ENCODE results near the gene ALS2.
"Not testable (repeated sequence)": the region's sequence is repeated elsewhere in the genome, so short reads cannot be mapped to it uniquely, and the experiment has no call there.

ALS2 gene

DNA sequence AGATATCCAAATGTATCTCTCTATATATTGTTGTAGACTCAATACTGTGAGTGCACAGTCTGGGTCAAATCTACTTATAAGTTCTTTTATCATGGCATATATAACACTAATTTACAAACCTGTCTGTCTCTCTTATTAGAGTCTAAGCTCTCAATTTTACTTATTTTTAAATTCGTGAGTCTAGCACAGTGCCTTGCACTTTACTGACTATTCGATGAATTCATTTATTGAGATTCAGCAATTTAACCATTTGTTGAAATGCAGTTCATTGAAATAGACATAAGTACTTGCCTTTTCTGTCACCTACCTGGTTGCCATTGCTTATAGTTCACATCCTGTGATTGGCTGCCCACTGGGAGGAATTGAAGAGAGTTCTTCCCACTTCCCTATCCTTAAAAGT, 10.3 kb upstream of the ALS2 start:
- no peak for DNase-seq

DNA sequence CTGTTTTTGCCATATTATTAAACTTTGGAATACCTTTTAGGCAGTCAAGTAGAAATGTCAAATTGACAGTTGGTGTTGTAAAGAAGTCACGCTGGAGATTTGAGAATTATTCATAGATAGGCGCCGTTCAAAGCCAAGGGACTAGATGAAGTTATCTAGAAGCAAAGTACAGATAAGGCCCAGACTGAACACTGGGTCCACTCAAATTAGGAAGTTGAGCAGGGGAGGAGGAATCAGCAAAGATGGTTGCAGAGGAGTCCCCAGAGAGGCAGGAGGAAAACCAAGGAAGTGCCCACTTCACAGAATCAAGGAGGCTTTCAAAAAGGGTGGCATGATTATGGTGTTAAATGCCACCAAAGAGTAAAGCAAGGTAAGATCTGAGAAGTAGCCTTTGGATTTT, 9.6 kb upstream of the ALS2 start:
- DNase-seq: no peak

DNA sequence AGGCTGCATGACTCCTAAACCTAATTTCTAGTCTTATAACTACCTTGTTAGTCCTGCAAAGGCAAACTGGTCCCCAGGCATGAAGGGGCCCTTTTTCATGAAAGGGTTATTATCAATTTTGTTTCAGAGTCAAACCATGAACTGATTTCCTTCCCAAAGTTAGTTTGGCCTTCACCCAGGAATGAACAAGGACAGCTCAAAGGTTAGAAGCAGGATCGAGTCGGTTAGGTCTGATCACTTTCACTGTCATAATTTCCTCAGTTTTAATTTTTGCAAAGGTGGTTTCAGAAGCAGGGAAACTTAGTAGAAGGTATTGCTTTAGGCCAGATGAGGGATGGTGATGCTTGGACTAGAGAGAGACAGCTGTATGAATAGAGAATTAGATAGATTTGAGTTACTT, 8.7 kb upstream of the ALS2 start:
- DNase-seq: no peak

DNA sequence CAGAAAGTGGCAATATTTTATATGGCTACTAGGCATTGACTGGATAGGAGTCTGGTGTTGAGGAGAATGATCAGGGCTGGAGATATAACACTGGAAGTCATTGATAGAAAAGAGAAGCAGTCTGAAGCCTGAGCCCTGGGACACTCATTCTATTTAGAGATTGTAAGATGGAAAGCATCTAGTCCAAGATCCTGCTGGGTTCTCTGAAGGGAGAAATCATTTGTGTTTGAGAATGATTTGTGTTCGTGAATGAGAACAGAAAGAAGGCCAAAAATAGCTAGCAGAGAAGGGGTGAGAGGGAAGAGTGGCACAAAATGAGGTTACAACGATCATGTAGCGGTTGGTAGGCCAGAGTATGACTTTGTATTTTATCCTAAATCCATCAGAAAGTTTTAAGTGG, 7.6 kb upstream of the ALS2 start:
- no peak for DNase-seq

DNA sequence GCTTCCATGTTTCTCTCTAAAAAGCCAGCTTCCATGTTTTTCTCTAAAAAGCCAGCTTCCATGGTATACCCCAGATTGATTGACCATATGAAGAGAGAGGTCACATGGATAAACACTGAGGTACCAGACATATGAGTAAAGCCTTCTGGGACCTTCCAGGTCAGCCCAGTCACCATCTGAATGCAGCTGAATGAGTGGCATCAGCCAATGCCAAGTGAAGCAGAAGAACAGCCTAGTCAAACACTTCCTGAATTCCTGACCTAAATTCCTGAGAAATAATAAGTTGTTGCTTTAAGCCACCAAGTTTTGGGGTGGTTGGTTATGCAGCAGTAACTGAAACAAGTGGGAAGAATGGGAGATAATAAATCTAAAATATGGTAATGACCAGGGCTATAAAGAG, 5.7 kb upstream of the ALS2 start:
- no peak for DNase-seq

DNA sequence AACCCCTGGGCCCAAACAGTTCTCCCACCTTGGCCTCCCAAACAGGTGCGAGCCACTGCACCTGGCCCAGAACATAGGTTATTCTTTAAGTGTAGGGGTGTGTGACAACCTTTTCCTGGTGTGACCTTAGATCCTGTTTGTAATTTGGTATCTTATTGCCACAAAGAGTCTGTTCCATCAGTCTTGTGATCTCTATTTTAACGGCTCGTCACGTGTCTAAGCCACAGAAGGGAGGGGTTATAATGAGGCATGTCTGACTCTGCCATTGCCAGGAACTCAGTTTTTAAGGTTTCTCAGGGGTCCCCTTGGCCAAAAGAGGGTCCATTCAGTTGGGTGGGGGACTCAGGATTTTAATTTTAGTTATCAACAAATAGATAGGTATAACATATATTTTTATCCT, 4.4 kb upstream of the ALS2 start:
- peak; percentile 9 for DNase-seq

DNA sequence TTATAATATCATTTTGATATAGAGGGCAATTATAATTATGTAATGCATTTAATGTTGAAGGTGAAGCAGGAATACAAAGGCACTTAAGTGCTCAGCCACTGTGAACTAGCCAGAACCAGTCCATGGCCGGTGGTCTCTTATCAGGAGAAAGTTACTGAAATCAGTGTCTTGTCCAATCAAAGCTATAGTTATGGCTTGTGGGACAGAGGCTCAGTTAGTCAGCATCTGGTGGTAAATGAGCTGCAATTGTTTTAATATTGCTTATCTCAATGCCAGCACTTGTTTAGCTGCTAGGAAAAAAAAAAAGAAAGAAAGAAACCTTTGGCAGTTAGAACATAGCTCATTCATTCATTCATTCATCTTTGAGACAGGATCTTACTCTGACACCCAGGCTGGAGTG, 3.8 kb upstream of the ALS2 start:
- DNase-seq: no peak

DNA sequence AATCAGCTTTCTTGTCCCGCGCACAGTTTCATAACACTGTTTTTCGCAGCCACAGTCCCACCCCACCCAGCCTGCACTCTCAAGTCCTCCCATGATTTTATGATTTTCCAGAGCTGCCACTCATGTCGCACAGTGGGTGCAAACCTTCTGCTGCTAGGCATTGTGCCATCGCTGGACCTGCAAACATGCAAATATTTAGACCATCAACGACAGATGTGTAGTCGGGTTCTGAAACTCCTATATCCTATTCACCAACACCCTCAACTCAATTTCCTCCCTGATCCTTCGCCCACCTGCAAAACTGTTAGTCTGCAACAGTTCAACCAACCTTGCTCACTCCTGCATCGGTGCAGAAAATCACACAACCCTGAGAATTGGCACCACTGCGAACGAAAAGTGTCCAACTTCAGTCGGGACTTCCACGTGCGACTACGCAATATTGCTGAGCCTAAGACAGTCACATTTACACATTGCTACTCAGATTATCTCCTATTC, 871 bp upstream of the ALS2 start:
- DNase-seq: peak; percentile 8

DNA sequence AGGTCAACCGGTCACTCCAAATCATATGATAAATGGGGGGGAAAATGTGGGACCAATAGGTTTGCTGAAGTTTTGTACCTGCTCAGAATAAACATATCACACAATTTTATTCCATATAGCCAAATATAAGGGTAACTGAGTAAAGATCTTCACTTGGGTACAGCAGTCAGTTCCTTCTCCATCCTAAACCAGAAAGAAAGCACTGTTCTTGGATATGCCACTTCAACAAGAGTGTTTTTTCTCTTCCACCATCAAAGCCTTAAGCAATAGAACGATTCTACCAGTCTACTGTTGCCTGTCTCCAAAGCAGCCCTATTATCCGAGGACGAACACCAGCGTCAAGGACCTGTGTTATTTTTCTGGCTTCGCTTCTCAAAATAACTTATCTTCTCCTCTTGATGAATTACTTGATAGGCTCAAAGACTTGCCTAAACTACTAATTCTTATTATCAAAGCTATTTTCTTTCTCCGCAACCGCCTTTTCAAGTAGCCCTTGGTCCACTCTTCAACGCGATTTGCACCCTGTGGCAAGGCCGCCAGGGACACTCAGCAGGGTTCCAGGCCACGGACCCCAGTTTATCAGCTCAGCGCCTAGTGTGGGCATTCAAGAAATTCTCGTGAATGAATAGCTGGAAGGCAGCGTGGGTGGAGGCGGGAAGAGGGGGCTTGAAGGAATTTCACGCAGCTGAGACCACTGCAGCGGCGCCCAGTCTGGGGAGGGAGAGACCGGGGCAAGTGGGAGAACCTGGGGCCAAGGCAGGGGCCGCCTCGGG, 646 bp downstream of the ALS2 start:
- DNase-seq: peak; percentile 2

DNA sequence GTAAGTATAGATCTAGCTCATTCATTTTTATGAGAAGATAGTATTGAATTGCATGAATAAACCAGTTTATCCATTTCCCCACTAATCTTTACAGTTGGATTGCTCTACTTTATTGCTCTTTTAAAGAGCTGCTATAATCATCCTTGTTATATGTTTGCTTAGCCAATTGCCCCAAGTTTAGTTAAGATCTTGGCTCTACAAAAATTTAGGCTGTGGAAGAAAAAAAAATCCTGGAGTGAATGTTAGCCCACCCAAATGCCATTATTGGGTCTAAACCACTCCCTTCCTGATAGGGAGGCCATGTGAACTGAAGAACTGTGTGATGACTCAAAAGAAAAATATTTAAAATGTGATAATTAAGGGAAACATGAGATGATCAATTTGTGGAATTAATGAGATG, 2.9 kb downstream of the ALS2 start:
- no peak for DNase-seq

DNA sequence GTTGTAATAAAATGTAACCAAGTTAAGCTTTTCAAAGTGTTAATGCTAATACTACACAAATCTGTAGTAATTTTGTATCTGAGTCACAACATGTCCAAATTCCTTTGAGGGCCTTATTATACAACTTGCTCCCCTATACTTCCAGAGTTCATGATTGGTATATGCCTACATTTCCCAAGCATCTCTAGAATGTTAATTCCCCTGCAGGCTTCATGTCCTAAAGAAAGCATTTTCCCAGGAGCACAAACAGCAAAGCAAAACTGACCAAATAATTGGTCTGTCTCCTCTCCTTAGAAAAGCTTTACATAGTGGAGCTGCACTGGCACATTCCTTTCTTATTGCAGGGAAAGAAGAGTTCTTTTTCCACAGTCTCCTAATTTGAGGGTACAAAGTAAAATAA, 3.7 kb downstream of the ALS2 start:
- no peak for DNase-seq

DNA sequence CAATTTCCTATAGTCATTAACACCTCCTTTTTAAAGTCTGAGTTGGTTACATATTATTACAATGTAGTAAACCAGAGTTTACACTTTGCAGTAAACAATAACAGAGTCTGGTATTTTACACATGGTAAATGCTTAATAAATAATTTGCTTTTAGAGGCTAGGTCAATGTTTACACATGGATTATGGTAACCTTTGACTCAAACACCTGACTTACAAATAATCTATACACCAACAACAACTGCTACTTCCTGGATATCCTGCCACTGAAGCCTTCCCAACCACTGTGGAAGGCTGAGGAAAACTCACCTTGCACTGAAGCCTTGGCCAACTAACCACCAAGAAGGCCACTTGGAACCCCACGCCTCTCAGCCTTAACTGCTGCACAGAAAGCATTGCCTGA, 5.4 kb downstream of the ALS2 start:
- no peak for DNase-seq

DNA sequence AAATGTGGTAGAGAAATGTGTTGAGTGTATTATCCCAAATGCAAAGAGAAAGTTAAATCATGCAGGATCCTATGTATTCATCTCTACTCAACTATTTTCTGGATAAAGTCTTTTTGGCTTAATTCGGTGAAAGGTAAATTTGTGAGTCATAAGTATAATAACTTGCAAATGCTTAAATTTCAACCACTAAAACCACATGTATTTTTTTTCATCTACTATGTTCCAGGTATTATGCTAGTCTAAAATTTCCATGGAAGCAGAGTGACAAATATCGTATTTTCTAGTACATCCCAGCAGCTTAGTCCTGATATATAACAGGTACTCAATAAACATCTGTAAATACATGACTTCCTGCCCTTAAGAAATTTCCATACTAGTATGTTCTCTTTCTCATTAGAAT, 6.2 kb downstream of the ALS2 start:
- no peak for DNase-seq

DNA sequence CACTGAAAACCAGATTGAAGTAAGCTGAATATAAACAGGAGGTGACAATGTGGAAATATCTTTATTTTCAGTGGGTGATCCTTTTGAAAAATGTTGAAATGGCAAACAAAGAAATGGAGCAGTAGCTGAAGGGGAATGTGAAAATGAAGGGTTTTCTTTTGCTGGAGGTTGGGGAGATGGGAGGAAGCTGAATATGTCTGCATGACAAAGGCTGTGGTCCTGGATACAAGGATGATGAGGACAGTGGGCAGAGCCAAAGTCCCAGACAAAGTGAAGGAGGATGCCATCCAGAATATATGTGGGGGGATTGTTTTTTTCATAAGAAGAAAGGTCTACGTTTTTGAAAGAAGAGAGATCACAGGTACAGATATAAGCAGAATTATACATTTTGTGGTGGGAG, 6.7 kb downstream of the ALS2 start:
- no peak for DNase-seq

DNA sequence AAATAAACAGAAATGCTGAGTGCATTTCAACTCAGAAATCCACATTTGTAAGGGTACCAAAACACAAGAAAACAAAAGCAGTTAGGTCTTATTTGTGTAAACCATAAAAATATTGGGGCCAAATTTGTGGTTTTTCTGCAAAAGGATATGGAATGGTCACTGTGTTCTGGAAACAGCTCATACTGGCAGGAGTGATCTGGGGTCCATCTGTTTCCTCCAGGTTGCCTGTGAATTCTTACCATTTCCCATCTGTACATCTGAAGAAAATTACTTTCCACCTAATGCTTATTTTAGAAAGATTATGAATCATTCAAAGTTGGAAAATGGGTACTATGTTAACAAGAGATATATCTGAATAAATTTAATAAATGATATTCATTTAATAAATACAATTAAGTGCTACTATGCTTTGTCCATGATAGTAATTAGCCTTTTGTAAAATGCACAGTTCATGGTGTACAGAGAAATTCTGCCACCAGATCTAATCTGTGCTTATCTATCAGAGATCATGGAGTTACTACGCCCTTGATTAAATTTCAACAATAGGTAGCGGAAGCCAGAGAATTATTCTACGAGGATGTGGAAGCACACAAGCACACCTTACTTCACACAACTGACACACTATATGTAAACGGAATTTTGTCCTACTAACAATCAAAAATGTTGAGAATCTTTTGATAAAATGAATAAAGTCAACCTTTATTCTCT, 10.9 kb downstream of the ALS2 start:
- no peak for DNase-seq

DNA sequence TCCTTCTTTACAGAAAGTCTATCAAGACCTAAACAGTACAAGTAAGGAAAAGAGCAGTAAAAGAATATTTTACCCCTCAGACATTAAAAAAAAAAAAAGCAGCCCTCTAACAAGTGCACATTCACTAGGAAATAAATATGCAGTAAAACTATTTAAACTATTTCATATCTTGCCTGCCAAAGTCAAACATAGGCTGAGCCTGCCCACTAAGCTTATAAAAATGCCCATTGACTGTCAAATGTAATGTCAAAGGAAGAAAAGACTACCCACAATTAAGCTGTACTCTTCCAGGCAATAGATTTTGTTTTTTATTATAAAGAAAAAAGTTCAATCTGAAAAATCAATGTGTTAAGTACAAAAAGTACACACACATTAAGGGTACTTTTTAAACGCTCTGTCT, 11.8 kb downstream of the ALS2 start:
- no peak for DNase-seq

DNA sequence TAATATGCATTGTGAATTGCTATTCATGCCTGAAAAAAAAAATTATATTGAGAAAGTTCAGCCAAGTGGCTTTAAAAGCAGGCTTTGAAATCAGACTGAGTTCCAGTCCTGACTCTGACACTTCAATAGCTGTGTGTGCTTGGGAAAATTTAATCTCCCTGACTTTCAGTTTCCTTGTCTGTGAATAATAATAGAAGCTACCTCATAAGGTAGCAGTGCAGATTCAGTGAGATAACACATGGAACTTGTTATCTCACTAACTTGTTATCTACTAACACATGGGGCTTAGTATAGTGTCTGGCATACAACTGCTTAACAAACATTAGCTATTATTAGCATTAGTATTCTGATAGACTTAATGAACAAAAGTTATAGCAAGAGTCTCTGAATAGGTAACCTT, 14.9 kb downstream of the ALS2 start:
- no peak for DNase-seq

DNA sequence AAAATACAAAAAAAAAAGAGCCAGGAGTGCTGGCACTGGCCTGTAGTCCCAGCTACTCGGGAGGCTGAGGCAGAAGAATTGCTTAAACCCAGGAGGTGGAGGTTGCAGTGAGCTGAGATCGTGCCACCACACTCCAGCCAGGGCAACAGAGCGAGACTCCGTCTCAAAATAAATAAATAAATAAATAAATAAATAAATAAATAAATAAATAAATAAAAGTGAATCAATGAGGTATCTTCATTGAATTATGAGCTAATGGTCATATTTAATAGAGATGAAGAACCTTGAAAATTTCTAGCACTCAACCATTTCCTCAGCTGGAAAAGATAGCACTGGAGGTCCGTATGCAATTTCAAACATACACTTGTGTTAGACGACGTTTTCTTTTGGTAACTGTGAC, 16.3 kb downstream of the ALS2 start:
- DNase-seq: not testable (repeated sequence)

DNA sequence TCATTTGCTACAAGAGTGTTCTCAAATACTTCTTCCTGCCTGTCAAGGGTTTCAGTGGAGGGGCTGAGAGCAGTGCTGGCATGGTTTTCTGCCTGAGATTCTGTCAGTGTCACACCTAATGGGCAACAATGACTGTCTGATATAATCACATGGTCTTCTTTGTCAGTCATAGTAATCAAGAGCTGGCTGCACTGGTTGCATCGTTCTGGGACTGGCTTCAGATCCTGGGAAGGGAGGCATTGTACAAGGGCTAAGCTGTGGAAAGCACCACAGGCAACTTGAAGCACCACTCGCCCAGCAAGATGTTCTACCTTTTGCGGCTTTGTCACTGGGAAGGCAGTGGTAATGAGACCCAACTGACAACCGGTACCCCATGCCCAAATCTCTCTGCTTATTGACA, 19.6 kb downstream of the ALS2 start:
- DNase-seq: no peak

DNA sequence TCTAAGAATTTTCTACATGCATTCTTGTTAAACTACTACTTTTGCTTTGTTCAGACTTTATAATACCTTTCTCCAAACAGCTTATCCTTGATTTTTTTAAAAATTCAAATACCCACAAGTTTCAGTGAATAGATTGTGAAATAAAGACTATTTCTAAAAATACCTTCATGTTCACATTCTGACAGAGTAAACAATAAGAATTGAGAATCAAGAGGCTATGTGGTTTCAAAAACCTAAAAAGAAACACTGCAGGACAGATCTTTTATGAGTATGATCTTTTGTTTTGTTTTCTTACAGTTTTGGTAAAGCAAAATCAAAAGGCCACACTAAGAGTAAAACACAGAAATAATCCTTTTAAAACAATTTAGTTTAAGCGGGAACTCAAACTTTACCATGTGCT, 21.2 kb downstream of the ALS2 start:
- DNase-seq: no peak

DNA sequence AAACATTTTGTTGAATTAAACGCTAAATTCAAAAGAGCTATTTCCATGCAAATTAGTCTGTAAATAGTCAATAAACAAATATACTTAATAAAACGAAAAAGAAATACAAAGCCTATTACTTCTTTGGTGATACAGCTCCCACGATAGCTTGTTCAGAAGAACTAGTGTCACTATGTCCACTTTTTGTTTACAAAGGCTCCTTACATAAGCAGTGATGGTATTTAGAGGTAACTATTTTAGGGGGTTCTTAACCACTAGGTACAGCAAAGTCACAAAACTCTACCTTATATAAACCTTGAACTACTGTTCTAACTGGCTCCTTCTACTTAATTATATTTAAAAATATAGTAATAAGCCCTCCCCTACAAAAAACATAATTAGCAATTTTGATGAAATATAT, 21.9 kb downstream of the ALS2 start:
- DNase-seq: no peak

DNA sequence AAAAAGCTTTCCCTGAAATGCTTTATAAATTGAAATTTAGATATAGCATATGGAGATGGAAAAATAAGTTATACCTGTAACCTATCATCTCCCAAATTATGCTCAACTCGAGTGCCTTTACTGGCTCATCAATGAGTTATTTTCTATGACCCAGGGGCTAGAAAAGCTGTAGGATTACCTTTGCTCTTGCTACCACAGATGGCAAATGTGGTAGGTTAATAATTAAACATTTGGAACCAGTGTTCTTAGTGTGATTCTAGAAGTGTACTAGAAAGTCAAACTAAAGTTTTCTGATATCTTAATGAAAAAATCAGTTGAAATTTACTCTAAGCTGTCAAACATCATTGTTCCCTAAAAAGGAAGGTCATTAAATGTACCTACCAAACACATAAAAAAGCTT, 22.5 kb downstream of the ALS2 start:
- DNase-seq: no peak

DNA sequence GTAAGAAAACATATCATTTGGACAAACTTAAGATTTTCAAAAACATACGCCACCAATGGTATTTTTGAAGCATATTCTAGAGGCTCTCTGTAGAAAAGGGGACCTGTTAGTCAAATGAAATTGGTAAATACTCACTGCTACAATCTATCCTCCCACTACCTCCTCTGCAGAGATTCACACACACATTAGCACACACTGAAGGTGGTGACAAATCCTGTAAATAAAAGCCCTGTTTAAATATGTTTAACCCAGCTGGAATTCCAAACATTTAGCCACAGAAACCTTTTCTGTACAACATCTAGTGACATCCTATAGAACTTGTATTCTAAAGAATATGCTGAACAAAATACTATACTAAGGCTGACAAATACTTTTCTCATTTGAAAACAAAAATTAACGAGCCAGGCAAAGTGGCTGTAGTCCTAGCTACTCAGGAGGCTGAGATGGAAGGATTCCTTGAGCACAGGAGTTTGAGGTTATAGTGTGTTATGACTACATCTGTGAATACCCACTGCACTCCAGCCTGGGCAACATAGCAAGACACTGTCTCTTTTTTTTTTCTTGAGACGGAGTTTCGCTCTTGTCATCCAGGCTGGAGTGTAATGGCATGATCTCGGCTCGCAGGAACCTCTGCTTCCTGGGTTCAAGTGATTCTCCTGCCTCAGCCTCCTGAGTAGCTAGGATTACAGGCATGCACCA, 25.9 kb downstream of the ALS2 start:
- DNase-seq: no peak

DNA sequence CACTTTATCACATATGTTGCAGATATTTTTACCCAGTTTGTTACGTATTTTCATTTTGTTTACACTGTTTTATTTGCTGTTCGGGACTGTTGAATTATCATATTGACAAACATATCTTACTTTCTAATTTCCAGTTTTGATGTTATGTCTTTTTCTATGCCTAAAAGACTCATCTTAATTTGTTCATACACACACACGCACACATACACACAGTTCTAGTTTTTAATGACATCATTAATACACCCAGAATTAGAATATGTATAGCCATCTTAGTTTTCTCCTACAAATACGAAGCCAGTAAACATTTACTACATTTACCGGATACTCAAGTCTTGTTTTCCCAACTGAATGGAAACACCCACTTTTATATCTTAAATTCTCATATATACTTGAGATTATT, 29.2 kb downstream of the ALS2 start:
- DNase-seq: no peak
